ENCODE results near the gene DHRSX.

- no peak for TF ChIP-seq EZH2phosphoT487 (conservative IDR thresholded peaks at IDR 0.05; ENCODE audit: low read length)
- TF ChIP-seq CTCF (IDR thresholded peaks at IDR 0.05; ENCODE audit: insufficient read depth, low read length, poor library complexity, severe bottlenecking): no peak
These were observed 183.2 kb downstream of the DHRSX start for GRCh38 chrX:2317527-2318055.

Measured in SU-DHL-6 (cell line).